PC-3 (cell line): ENCODE measurements around the gene CRADD.

Experiments
- CTCF ChIP-seq: fragments of 300-600 bp; sonication (generic); conservative IDR thresholded peaks from 2 replicates; pipeline ENCODE4 v1.5.1; 2017; ENCODE audit warnings: antibody characterized with exemption, low read depth, mild to moderate bottlenecking, low read length
- EZH2 ChIP-seq: fragments of 300-600 bp; sonication (generic); IDR thresholded peaks from one replicate; pipeline ENCODE4 v1.6.1; 2017; ENCODE audit warnings: antibody characterized with exemption, mild to moderate bottlenecking, low read length; ENCODE audit not compliant: unreplicated experiment

GRCh38 chr12:93916402-93916801, 239.2 kb downstream of the CRADD start:
- TF ChIP-seq CTCF (no peak), EZH2 (no peak)
